BE2C (cell line): ENCODE data around the gene TGFBR3.
A peak's percentile ranks its signal among the peaks of the same experiment; 100 is the strongest.

Source experiments
- DNase-seq: peaks from one replicate; pipeline ENCODE4 v3.0.0-alpha.2; 2020
- H3K27me3 ChIP-seq: fragments of 250-450 bp; sonication (Bioruptor Pico); 2 replicates; pipeline ENCODE4 v1.5.1; 2020; ENCODE audit warnings: mild to moderate bottlenecking
- H3K36me3 ChIP-seq: fragments of 250-450 bp; sonication (Bioruptor Pico); 2 replicates; pipeline ENCODE4 v1.5.1; 2020; ENCODE audit warnings: mild to moderate bottlenecking
- H3K4me1 ChIP-seq: fragments of 250-450 bp; sonication (Bioruptor Pico); 2 replicates; pipeline ENCODE4 v1.5.1; 2020
- H3K4me3 ChIP-seq: 2 replicates; pipeline ENCODE4 v1.5.1; 2011; ENCODE audit warnings: low read depth, low read length
- H3K9me3 ChIP-seq: fragments of 250-450 bp; sonication (Bioruptor Pico); 2 replicates; pipeline ENCODE4 v1.5.1; 2020
- TF ChIP-seq, protein P1 (sequence below): IDR thresholded peaks from 2 replicates; pipeline ENCODE4 v1.5.1; 2012; ENCODE audit warnings: mild to moderate bottlenecking, low read depth, low read length

The TGFBR3 gene

DNA sequence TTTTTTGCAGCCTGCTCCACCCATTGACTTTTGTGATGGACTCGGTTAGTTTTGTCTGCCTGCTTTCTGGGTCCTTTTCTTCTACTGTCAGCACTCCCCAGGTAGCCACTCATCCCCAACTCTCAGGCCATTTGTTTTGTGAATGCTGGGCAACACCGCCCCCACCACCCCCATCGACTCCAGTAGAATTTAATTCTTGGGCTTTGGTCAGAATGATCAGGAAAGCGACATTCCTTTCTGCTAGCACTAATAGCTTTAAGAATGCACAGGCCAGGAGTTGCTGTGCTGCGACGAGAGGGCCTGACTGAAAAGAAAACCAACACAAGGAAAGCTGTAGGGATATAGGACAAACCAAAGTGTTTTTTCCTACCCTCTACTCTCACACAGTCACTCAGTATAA lies 240.9 kb downstream of the TGFBR3 start:
- Histone ChIP-seq H3K27me3 (no peaks in the 10 kb centered on the region), H3K4me1 (no peaks in the 10 kb centered on the region), H3K9me3 (no peaks in the 10 kb centered on the region), H3K36me3 (no peaks in the 10 kb centered on the region), H3K4me3 (no peak overlapping the region)
- TF ChIP-seq, protein P1, sequence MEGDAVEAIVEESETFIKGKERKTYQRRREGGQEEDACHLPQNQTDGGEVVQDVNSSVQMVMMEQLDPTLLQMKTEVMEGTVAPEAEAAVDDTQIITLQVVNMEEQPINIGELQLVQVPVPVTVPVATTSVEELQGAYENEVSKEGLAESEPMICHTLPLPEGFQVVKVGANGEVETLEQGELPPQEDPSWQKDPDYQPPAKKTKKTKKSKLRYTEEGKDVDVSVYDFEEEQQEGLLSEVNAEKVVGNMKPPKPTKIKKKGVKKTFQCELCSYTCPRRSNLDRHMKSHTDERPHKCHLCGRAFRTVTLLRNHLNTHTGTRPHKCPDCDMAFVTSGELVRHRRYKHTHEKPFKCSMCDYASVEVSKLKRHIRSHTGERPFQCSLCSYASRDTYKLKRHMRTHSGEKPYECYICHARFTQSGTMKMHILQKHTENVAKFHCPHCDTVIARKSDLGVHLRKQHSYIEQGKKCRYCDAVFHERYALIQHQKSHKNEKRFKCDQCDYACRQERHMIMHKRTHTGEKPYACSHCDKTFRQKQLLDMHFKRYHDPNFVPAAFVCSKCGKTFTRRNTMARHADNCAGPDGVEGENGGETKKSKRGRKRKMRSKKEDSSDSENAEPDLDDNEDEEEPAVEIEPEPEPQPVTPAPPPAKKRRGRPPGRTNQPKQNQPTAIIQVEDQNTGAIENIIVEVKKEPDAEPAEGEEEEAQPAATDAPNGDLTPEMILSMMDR = no peak
- DNase-seq = no peak

DNA sequence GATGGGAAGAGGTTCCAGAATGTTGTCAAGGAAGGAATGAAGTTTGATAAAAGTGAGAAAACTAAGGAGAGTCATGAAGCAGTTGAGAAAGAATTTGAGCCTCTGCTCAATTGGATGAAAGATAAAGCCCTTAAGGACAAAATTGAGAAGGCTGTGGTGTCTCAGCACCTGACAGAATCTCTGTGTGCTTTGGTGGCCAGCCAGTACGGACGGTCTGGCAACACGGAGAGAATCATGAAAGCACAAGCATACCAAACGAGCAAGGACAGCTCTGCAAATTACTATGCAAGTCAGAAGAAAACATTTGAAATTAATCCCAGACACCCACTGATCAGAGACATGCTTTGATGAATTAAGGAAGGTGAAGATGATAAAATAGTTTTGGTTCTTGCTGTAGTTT lies 242.5 kb downstream of the TGFBR3 start:
- H3K4me1 ChIP-seq = no peaks in the 10 kb centered on the region
- no peaks in the 10 kb centered on the region for H3K9me3 ChIP-seq
- no peak for DNase-seq
- H3K36me3 ChIP-seq = no peaks in the 10 kb centered on the region
- no peak overlapping the region for H3K4me3 ChIP-seq
- H3K27me3 ChIP-seq = no peaks in the 10 kb centered on the region
- TF ChIP-seq, protein P1 = no peak

DNA sequence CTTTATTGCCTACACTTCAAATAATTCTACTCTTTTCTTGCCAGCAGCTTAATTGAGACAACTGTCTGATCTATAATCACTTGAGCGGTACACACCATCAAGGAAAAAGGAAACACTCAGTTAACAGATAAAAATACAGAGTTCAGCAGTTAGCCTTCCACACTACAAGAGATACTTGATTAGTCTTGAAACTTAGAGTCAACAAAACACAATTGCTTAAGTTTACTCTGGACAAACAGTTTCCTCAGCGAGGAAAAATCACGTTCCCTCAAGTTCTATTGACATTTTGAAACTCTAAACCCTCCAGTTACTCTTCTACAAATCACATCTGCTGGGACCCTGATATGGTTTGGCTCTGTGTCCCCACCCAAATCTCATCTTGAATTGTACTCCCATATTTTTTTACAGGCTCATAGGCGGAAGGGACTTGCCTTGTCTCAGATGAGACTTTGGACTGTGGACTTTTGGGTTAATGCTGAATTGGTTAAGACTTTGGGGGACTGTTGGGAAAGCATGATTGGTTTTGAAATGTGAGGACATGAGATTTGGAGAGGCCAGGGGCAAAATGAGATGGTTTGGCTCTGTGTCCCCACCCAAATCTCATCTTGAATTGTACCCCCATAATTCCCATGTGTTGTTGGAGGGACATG lies 244.9 kb downstream of the TGFBR3 start:
- no peak for DNase-seq
- no peak overlapping the region for H3K4me3 ChIP-seq
- H3K9me3 ChIP-seq = no peaks in the 10 kb centered on the region
- H3K27me3 ChIP-seq = no peaks in the 10 kb centered on the region
- H3K4me1 ChIP-seq = no peaks in the 10 kb centered on the region
- H3K36me3 ChIP-seq = no peaks in the 10 kb centered on the region
- TF ChIP-seq, protein P1 = no peak

DNA sequence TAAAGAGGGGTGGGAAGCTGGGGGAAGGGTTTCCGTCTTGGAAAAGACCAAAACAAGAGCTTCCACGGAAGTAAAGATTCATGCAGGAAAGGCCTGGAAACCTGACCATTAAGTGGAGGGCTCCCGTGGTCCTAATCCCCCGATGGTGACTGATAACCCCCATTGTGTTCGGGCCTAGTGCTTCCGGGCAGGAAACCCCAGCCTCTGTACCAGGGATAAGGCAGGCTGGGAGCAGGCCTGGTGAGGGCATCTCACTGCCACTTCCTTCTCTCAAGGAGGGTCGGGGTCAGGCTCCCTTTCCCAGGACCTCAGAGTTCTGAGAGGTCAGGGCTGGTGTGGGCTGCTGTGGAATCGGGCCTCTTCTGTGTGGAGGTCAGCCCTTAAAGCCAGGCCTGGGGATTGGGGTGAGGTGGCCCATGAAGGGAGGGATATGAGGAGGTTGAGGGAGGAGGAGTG lies 248.4 kb downstream of the TGFBR3 start:
- TF ChIP-seq, protein P1 = no peak
- no peaks in the 10 kb centered on the region for H3K27me3 ChIP-seq

DNA sequence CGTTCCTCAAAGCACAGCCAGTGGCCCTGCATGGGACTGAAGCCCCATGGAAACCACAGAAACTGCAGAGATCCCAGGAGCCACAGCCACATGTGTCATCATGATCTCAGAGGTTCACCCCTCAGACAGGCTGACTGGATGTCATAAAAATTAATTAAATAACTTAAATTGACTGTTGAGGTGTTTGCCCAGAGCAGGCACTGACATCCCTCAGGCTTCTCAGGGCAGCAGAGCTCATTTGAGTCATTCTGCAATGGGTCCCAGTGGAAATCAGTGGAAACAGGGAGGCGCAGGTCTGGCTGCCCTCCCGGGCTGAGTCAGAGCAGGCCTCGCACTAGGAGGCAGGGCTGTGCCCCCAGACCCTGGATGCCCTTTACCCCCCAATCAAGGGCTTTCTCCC lies 250.2 kb downstream of the TGFBR3 start:
- peak; percentile 39 for DNase-seq
- Histone ChIP-seq H3K27me3 (no peaks in the 10 kb centered on the region), H3K4me3 (no peak overlapping the region), H3K9me3 (no peaks in the 10 kb centered on the region), H3K36me3 (no peaks in the 10 kb centered on the region), H3K4me1 (no peaks in the 10 kb centered on the region)
- TF ChIP-seq, protein P1 = no peak

More for the DNA sequence above, 248.4 kb downstream of the TGFBR3 start:
- Histone ChIP-seq H3K4me1 (no peaks in the 10 kb centered on the region), H3K4me3 (no peak overlapping the region), H3K9me3 (no peaks in the 10 kb centered on the region), H3K36me3 (no peaks in the 10 kb centered on the region)
- no peak for DNase-seq

DNA sequence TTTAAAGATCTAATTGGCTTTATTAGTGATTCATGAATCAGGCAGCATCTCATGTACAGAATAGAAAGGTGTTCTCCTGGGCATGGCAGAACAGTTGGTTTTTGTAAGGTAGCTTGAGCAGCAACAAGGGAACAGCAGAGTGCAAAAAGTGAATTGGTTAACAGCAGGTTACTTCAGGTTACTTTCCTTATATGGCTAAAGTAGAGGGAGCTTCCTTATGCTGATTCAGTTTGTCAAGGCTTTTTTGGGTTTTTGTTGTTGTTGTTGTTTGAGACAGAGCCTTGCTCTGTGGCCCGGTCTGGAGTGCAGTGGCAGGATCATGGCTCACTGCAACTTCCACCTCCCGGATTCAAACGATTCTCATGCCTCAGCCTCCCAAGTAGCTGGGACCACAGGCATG lies 252.5 kb downstream of the TGFBR3 start:
- DNase-seq = no peak
- Histone ChIP-seq H3K4me1 (no peaks in the 10 kb centered on the region), H3K9me3 (no peaks in the 10 kb centered on the region), H3K27me3 (no peaks in the 10 kb centered on the region), H3K4me3 (no peak overlapping the region), H3K36me3 (no peaks in the 10 kb centered on the region)
- TF ChIP-seq, protein P1 = no peak
